Camera-type eye (tissue), 1 donor: Measurements from ENCODE around the gene PCDHB3. TPM values are rescaled to one million over a fixed set of nuclear protein-coding genes. Genes with fewer than 3 reads are reported as not detected.

ENCODE experiments used
- total RNA-seq: library from RNA; depleted of rRNA; stranded (reverse); fragments of >200 nt; gene quantifications from one replicate; pipeline ENCODE4 v1.2.3, GENCODE V29; 2014

Gene PCDHB3
- total RNA-seq, result 10.6 TPM

DNA sequence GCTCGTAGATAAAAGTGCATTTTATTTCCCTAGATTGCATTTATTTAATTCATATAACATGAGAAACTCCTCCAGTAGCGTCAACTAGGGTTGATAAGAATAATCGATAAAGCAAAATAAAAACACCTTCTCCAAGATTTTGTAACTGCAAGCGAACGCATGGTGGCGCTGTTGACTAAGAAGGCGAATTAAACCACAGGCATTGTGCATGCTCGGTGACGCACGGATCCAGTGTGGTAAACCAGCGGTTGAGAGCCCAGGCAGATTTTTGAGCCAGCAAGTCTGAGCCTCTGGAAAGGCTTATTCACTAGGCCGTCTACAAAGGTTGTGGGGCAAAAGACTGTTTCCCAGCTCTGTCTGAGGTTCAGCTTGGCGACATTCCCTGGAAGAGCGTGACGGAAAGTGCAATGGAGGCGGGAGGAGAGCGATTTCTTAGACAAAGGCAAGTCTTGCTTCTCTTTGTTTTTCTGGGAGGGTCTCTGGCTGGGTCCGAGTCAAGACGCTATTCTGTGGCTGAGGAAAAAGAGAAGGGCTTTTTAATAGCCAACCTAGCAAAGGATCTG lies at the start of gene PCDHB3:
Gene PCDHB3, plus strand, starts transcription at position 231 of the 563 bp plus-strand sequence. Its CDS starts 177 bp downstream, at position 408.

DNA sequence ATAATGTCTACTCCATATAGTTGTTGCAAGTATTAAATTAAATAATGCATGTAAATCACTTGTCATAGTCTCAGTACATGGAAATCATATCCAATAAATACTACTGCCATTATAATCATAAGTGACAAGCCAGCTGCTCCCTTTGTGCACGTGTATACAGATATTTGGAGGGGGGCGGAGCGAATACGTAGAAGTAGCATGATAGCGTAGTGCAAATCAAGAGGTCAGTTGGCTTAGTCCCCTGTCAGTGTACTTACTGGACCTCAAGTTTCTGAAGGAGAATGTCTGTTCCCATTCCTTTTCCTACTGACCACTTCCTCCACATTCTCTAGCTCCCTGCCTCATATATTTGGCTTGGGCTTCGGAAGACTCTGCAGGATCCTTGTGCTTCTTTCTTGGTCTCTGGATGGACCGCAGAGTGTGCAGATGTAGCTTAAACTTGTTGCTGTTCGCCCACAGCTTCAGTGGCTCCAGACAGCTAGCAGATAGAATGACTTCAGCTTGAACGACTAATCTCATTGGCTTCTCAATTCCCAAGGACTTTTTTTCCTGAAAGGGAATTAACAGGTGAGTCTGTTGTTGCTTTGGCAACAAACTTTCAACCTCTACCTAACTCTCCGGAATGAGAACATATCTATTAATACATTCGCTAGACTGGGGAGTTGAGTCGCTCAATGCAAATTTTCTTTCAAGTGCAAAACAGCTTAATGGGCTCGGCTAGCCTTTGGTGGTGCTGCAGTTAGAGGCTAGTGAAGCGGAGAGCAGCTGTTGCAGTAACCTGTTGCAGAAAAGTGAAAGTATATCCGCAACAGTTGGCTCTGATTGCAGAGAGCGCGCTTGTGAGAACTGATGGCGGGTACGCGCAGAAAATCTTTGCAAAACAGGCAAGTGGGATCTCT lies 49.4 kb upstream of the PCDHB3 start, which contains the start of gene PCDHB1:
Gene PCDHB1, plus strand, starts transcription at position 753 of the 899 bp plus-strand sequence. Its CDS starts 97 bp downstream, at position 850.

DNA sequence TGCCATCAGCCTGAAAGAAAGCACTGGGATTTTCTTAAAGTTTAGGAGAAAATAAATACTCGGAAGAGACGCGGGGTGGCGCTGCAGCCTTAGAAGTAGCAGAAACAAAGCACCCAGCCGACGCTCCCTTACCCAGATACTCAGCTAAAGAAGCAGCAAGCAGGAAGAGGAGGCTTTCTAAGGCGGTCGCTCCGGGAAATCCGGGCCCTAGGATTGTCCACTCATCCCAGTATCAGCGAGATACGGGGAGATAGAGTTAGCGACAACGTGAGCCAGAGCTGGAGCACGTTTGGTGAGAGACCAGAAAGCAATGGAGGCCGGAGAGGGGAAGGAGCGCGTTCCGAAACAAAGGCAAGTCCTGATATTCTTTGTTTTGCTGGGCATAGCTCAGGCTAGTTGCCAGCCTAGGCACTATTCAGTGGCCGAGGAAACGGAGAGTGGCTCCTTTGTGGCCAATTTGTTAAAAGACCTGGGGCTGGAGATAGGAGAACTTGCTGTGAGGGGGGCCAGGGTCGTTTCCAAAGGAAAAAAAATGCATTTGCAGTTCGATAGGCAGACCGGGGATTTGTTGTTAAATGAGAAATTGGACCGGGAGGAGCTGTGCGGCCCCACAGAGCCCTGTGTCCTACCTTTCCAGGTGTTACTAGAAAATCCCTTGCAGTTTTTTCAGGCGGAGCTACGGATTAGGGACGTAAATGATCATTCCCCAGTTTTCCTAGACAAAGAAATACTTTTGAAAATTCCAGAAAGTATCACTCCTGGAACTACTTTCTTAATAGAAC lies 5.6 kb upstream of the PCDHB3 start, which contains the start of gene PCDHB2:
Gene PCDHB2, plus strand, starts transcription at position 135 of the 782 bp plus-strand sequence. Its CDS starts 176 bp downstream, at position 311.

DNA sequence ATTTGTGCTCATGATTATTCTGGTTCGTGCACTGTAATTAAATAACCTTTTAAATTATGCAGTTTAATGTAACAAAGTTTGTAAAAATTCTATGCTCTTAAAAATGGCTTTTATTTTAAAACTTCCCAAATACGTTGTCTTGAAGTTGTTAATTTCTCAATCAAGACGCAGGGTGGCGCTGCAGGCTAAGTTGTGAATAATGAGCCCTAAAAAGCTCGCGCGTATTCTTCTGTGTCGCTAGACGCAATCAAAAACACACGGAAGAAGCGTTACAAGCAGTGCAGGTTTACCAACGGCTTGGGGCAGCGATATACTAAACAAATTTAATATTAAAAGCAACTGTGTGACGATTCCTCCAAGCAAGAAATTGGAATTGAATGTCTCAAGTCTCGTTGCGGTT lies 21.3 kb downstream of the PCDHB3 start, which contains the start of gene PCDHB4:
Gene PCDHB4, plus strand, starts transcription at position 256 of the 400 bp plus-strand sequence. CDS start 181 bp downstream, outside the sequence.

DNA sequence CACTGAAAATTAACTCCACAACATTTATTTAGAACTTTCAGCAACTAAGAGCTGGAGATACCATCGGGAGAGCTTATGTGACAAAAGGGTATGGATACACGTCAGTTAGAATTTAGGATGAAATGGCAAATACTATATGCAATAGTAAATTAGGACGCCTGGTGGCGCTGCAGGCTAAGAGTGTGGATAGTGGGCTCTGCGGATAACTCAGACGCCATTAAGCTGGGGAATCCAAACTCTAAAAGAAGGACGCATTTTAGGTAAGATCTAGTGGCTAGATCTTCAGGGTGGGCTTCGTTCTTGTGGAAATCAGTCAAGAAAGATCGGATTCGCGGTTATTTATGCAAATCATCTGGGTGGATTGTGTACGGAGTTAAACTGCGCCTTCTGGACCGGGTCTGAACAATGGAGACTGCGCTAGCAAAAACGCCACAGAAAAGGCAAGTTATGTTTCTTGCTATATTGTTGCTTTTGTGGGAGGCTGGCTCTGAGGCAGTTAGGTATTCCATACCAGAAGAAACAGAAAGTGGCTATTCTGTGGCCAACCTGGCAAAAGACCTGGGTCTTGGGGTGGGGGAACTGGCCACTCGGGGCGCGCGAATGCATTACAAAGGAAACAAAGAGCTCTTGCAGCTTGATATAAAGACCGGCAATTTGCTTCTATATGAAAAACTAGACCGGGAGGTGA lies 34.9 kb downstream of the PCDHB3 start, which contains the start of gene PCDHB5:
Gene PCDHB5, plus strand, starts transcription at position 177 of the 688 bp plus-strand sequence. Its CDS starts 229 bp downstream, at position 406.

DNA sequence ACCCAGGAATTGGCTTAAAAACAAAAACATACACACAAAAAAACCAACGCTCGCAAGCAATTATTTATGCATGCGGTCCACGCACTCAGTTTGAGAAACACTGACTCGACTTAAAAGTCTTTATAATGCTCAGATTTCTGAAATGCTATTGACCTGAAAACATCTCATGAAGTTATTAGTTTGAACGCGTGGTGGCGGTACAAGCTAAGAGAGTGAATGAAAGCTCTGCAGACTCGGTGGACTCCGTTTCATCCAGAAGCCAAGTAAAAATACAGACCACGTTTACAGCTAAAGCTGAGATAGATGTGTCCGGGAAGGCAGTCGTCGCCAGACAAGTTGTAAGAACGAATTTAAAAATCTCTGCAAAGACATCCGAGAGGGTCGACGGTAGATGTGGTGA lies 49.5 kb downstream of the PCDHB3 start, which contains the start of gene PCDHB6:
Gene PCDHB6, plus strand, starts transcription at position 246 of the 400 bp plus-strand sequence. CDS start 201 bp downstream, outside the sequence.

Other genes starting within 250 kb of the PCDHB3 start
- 4.6 TPM for gene PCDHA10, start 244.6 kb upstream of the PCDHB3 start, total RNA-seq
- gene PCDHA11, start 231.5 kb upstream of the PCDHB3 start, total RNA-seq, result 8.9 TPM
- 5.1 TPM for gene PCDHA12, start 225.2 kb upstream of the PCDHB3 start, total RNA-seq
- 9.7 TPM for gene PCDHA13, start 218.3 kb upstream of the PCDHB3 start, total RNA-seq
- 7.6 TPM for gene PCDHAC1, start 174.2 kb upstream of the PCDHB3 start, total RNA-seq
- gene PCDHAC2, start 134.0 kb upstream of the PCDHB3 start, total RNA-seq, result 39.0 TPM
- 0.05 TPM for gene PCDHB1, start 49.1 kb upstream of the PCDHB3 start, total RNA-seq
- gene PCDHB2, start 5.9 kb upstream of the PCDHB3 start, total RNA-seq, result 8.3 TPM
- gene PCDHB4, start 21.3 kb downstream of the PCDHB3 start, total RNA-seq, result 4.5 TPM
- 8.4 TPM for gene PCDHB5, start 34.7 kb downstream of the PCDHB3 start, total RNA-seq
- 2.0 TPM for gene PCDHB6, start 49.6 kb downstream of the PCDHB3 start, total RNA-seq
- gene PCDHB7, start 72.2 kb downstream of the PCDHB3 start, total RNA-seq, result 7.9 TPM
- 3.4 TPM for gene PCDHB8, start 77.3 kb downstream of the PCDHB3 start, total RNA-seq
- 9.2 TPM for gene PCDHB16, start 81.9 kb downstream of the PCDHB3 start, total RNA-seq
- gene PCDHB9, start 86.7 kb downstream of the PCDHB3 start, total RNA-seq, result 5.9 TPM
- gene PCDHB10, start 91.9 kb downstream of the PCDHB3 start, total RNA-seq, result 12.9 TPM
- gene PCDHB11, start 99.2 kb downstream of the PCDHB3 start, total RNA-seq, result 9.5 TPM
- gene PCDHB12, start 108.2 kb downstream of the PCDHB3 start, total RNA-seq, result 15.0 TPM
- 11.2 TPM for gene PCDHB13, start 113.4 kb downstream of the PCDHB3 start, total RNA-seq
- gene PCDHB14, start 122.9 kb downstream of the PCDHB3 start, total RNA-seq, result 13.5 TPM
- gene PCDHB15, start 144.9 kb downstream of the PCDHB3 start, total RNA-seq, result 14.5 TPM
- not detected for gene SLC25A2, start 203.6 kb downstream of the PCDHB3 start, total RNA-seq
- 133 TPM for gene TAF7, start 220.3 kb downstream of the PCDHB3 start, total RNA-seq
- 1.8 TPM for gene PCDHGA1, start 230.0 kb downstream of the PCDHB3 start, total RNA-seq
- gene PCDHGA2, start 238.3 kb downstream of the PCDHB3 start, total RNA-seq, result 15.8 TPM
- 7.5 TPM for gene PCDHGA3, start 243.4 kb downstream of the PCDHB3 start, total RNA-seq
- 10.9 TPM for gene PCDHGB1, start 249.6 kb downstream of the PCDHB3 start, total RNA-seq